PFSK-1 (cell line): ENCODE measurements around the gene GFRA1.

Experiments used
- FOXP2 ChIP-seq: optimal IDR thresholded peaks from 2 replicates; pipeline ENCODE3; 2011; ENCODE audit warnings: borderline replicate concordance, control low read depth, inconsistent platforms; ENCODE audit not compliant: insufficient read depth; ENCODE audit errors: extremely low read length, extremely low read depth
- POLR2AphosphoS5 ChIP-seq: IDR thresholded peaks from 2 replicates; pipeline ENCODE4 v1.6.1; 2012; ENCODE audit warnings: low read depth, mild to moderate bottlenecking, control low read depth, low read length, moderate library complexity
- REST ChIP-seq, 2 experiments: IDR thresholded peaks; 2 replicates each; pipeline versions ENCODE4 v1.6.1 to v1.8.0; 2011 to 2012; ENCODE audit warnings: low read depth in 2 of 2, low read length in 2 of 2, control low read depth in 1 of 2, inconsistent platforms in 1 of 2, mild to moderate bottlenecking in 1 of 2, moderate library complexity in 1 of 2; ENCODE audit not compliant: insufficient read depth in 1 of 2
- SIN3A ChIP-seq: IDR thresholded peaks from 2 replicates; pipeline ENCODE4 v1.6.1; 2012; ENCODE audit warnings: mild to moderate bottlenecking, low read length, moderate library complexity, borderline replicate concordance; ENCODE audit not compliant: insufficient read depth
- TAF1 ChIP-seq: IDR thresholded peaks from 2 replicates; pipeline ENCODE4 v1.6.1; 2012; ENCODE audit warnings: low read length, control low read depth, borderline replicate concordance; ENCODE audit not compliant: insufficient read depth

Gene GFRA1

GRCh38 chr10:116011929-116012328 lies 261.1 kb downstream of the GFRA1 start:
- TF ChIP-seq TAF1 = no peak
- TF ChIP-seq SIN3A = no peak
- TF ChIP-seq REST (IDR thresholded peaks at IDR 0.05; ENCODE audit: insufficient read depth in 1 of 2, low read depth in 2 of 2, low read length in 2 of 2) = no peak
- TF ChIP-seq POLR2AphosphoS5 = no peak
- TF ChIP-seq FOXP2 = no peak

GRCh38 chr10:116007256-116007891 lies 265.6 kb downstream of the GFRA1 start:
- TF ChIP-seq REST (IDR thresholded peaks at IDR 0.05; ENCODE audit: insufficient read depth in 1 of 2, low read depth in 2 of 2, low read length in 2 of 2) (no peak), SIN3A (no peak), TAF1 (no peak), POLR2AphosphoS5 (no peak), FOXP2 (no peak)
